Measurements from ENCODE around the gene SFPQ.
"Not testable (repeated sequence)": the region's sequence is repeated elsewhere in the genome, so short reads cannot be mapped to it uniquely, and the experiment has no call there.

Gene SFPQ

DNA sequence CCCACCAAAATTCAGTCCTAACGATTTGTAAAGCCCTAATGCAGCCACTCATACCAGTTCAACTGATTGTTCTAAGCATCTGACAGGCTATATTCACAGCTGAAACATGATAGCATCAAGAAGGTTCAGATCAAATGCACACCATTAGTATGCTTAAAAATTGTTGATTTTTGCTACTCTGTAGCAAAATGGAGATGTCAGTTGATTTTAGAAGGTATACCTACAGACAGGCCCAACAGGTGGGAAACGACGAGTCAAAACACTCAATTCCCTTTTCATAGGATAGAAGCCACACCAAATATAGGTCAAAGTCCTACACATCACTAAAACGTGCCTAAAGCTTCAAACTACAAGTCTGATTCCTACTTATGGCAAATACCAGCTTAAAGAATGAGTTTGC, 6.7 kb downstream of the SFPQ start:
- DNase-seq: no peak

DNA sequence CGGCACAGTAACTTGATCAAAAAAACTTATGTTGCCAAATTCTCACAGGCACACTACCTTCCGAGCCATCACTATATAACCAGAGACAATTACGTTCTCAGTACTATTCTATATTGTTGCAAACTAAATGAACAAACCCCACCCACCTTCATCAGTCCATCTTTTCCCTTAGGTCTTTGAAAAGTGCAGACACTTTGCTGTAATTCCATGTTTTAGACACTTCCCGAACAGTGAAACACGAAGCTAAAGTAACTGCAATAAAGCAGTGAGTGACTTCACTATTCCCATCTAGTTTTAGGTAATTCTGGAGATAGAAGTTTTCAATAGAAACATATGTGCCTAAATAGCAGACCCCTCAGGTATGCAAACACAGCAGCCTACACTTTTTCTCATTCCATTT, 7.7 kb downstream of the SFPQ start:
- no peak for DNase-seq

DNA sequence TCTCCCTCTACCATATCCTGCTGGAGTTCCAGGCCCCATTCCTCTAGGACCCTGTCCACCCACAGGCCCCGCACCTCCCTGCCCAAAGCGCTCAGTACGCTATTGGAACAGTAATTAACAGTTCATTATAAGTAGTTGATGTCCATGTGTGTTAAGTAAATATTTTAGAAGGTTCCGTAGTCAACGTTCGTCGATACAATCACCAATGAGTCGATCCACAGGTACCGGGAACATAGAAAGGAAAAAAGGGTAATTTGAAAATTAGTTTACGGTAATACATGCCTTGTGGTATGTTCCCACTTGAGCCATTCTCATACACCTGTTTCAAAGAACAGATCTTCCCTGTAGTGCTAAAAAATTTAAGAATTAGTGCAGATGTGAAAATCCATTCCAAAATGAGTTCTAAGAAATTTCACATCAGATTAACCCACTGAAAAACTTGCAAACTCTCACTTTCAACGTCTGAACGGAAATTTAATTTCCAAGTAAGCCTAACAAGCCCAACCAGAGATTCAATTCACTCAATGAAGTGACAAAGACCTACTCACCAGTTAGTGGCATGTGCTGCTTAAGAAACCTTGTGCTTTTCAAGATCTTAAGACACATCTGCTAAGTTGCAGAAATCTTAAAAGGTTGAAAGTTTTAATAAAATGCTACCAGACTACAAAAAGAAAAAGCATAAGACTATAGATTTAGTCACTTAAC, 8.3 kb downstream of the SFPQ start:
- DNase-seq: no peak

DNA sequence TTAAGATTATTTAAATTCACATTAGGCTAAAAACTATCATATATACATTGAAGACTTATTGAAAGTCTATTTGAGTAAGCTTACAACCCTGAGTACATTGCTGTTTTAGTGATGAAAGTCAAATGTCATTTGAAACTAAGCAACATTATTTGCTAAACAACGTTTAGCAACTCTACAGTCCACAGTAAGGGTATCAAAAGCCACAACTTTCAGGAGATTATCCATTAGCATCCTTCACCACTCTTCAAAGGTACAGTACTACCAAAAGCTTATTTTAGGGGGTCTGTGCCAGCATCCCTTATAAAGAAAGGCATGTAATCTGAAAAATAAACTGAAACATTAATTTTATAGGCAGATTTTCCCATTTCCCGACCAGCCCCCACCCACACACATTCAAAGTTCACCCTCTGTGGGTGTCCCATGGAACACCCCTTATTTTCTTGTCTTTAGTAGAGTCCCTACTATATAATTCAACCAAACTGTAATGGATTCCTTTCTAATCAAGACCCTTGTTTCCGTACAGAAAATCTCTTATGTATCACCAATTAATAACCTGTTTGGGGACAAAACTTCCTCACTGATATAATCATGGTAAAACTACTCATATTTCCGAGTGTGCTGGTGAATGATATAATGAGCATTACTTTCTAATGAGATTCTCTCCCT, 11.0 kb downstream of the SFPQ start:
- DNase-seq: no peak

DNA sequence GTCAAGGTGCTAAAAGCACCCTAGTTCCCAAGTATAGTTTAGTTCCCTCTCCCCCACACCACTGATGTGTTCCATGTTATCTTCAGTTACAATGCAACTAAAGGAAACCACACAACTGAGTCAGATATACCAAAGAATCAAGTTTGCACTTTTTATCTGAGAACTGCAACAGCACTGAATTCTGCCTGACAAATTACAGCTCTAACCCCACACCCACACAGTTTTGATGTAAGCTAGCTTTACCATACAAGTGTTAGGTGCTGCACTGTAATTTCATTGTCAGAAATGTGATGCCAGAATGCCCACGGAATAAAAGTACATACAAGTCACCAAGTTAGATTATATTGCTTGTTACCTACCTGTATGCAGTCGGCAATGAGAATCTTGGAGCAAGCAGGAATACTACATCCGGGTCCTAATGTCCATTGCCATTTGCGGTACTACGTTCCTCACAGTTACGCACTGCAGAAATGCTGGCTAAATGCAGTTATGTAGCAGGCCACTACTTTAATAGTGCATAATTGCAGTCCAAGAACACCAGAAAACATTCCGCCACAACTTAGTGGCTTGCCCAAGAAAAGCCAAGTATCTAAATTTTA, 12.1 kb downstream of the SFPQ start:
- DNase-seq: no peak

DNA sequence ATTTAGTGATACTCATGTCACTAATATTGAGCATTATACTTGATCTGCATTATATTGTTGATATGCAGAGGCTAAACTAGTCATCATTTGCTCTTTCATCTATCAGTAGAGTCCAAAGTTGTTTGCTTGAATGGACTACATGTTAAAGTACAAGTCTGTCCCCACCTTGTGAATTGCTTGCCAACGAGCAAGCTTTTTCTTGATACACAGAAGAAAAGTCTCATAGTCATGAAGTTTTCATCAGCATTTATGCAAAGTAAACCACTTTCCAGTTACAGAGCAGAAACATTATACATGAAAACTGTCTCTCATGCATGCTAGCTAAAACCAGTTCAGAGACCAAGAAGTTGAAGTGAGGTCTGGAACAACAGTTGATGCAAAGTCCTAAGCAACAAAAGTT, 13.0 kb downstream of the SFPQ start:
- no peak for DNase-seq

DNA sequence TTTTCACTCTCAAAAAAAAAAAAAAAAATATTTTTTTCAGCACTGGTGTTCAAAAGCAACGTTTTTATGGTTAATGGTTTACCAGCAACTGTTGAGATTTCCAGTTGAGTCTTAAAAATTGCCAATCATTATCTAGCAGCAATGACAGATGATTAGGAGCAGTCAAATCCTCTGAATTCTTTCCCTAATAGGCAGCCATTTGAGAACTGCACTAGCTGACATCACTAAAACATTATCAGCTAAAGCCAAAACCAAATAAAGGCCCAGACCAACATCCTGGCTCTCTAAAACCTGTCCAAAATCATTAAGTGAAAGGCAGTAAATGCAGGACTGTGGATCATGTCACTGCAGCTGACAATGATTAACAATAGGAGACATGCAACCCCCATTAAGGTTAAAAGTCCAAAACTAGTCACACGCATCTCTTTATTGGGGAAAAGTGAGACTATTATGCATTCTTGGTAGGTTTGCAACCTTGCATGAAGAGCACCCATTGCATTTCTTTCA, 14.0 kb downstream of the SFPQ start:
- no peak for DNase-seq

DNA sequence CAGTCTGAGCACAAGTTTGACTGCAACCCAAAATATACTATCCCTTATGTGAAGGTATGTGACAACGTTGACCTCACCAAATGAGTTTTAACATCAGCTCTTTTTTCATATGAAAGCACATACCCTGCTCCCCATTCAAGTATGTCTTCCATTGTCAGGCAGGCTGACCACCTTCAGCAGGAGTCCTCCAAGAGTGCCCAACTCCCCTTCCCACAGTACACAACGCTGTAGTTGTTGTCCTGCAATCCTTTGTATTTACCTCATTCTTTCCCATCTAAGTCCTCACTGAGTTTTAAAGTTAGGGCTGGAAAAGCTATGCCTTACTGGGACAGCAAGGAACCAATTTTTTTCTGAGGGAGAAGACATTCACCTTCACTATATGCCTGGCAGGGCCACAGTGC, 14.7 kb downstream of the SFPQ start:
- no peak for DNase-seq

DNA sequence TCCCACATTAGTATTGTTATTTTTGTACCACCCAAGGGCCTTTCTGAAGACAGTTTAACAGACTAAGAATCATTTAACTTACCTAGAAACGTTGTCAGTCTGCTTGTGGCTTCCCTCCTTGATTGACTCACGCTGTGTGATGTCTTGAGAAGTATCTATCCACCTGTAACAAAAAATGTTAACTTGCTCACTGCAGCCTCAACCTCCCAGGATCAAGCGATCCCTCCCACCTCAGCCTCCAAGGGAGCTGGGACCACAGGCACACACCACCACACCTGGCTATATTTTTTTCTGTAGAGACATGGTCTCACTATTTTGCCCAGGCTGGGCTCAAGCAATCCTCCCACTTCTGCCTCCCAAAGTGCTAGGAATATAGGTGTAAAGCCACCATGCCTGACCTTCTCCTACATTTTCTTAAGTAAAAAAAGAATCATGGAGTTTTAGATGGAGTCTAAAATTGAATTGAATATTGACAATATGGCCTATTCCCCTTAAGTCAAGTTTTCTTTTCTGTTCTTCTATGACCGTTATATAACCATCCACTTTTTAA, 15.6 kb downstream of the SFPQ start:
- DNase-seq: no peak

DNA sequence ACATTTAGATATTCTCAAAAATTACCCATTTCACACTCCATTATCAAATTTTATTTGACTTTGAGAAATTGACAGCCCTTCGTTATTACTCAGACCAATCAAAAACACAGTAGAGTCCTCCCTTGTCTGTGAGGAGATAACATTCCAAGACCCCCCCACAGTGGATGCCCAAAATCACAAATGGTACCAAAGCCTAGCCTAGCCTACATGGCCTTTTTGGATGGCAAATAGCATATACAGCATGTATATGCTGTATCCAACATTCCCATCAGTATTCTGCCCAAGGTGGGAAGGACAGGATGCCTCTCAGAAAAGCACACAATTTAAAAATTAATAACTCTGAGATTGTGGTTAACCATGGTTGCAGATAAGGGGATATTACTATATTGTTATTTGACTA, 17.3 kb downstream of the SFPQ start:
- DNase-seq: no peak

DNA sequence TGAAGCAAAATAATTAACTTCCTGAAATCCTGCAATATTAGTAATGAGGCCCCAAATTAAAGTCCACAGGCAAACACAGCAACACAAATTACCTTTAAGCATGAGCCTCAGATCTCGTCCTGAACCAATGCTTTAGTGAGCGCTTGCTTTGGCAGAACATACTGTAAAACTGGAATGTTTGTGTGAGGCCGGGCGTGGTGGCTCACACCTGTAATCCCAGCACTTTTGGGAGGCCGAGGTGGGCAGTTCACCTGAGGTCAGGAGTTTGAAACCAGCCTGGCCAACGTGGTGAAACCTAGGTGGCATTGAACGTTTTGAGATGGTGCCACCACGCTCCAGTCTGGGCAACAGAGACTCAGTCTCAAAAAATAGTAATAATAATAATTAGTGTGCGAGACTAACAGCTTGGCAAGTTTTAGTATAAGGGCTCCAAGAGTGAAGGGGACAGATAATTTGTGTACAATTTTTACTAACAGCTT, 17.8 kb downstream of the SFPQ start:
- no peak for DNase-seq

DNA sequence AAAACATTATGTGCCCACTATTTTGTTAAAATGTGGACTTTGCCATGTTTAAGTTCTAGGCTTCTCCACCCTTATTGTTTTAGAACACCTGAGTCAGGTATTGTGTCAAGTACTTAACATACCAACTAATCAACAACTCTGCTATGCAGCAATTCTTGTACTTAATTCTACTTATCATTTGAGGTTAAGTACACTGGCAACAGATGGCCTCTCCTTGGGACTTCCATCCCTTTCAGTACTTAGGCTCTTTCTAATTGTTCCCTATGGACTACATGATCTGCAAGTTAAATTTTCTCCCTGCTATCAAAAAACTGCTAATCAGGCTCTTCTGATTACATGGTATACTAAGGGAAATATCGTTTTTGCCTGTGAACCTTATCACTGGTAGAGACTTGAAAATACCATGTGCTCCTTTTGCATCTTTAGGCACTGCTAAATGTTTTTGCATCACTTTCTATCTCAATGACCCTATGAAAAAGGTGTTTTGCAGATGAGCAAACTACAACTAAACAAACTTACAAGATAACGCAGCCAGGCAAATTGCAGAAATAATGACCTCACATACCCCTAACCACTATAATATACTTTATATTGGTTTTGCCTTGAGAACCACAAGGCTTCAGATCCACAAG, 18.9 kb downstream of the SFPQ start:
- peak; percentile 82 to 84 for DNase-seq

DNA sequence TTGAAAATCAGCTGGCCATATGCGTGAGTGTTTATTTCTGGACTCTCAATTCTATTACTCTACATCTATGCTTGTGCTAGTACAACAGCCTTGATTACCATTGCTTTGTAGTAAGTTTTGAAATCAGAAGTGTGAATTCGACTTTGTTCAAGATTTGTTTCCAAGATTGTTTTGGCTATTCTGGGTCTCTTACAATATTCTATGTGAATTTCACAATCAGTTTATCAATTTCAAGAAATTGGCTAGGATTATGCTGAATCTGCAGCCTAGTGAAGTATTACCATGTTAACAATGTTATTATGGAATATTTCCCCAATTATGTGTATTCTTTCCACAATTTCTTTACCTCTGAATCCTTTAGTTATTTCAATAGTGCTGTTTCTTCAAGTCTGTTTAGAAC, 19.5 kb downstream of the SFPQ start:
- DNase-seq: no peak

DNA sequence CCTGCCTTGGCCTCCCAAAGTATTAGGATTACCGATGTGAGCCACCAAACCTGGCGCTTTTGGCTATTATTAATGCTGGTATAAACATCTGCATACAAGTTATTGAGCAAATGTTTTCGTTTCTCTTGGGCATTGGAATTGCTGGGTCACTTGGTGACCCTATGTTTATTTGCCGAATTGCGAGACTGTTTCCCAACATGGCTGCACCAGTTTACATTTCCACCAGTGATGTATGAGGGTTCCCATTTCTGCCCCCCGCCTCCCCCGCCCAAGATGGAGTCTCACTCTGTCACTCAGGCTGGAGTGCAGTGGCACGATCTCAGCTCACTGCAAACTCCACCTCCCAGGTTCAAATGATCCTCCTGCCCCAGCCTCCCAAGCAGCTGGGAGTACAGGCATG, 20.9 kb downstream of the SFPQ start:
- DNase-seq: no peak

DNA sequence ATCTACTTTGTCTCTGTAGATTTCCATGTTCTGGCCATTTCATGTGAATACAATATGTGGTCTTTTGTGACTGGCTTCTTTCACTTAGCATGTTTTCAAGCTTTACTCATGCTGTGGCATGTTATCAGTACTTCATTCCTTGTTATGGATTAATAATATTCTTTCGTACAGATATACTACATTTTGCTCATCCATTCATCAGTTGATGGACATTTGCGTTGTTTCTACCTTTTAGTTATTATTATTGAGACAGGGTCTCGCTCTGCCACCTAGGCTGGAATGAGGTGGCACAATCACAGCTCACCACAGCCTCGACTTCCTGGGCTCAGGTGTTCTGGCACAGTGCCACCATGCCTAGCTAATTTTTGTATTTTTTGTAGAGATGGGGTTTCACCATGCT, 21.4 kb downstream of the SFPQ start:
- DNase-seq: no peak

DNA sequence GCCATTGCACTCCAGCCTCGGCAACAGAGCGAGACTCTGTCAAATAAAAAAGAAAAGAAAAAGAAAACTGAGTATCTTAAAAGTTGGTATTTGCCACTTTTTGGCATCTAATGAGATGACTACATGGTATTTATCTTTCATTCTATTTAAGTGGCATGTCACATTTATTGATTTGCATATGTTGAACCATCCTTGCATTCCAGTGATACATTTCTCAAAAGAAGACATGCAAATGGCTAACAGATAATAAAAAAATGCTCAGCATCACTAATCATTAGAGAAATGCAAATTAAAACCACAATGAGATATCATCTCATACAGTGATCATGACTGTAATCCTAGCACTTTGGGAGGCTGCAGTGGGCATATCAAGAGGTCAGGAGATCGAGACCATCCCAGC, 28.1 kb downstream of the SFPQ start:
- DNase-seq: no peak

DNA sequence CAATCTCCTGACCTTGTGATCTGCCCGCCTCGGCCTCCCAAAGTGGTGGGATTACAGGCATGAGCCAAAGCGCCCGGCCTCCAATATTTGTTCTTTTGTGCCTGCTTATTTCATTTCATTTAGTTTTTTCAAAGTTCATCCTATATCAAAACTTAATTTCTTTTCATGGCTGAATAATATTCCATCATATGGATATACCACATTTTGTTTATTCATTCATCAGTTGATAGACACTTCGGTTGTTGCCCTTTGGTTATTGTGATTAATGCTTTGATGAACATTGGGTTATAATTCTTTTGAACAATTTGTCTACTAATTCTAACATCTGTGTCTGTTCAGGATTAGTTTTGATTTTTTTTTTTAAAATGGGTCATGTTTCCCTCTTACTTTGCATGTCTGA, 41.7 kb downstream of the SFPQ start:
- DNase-seq: no peak

DNA sequence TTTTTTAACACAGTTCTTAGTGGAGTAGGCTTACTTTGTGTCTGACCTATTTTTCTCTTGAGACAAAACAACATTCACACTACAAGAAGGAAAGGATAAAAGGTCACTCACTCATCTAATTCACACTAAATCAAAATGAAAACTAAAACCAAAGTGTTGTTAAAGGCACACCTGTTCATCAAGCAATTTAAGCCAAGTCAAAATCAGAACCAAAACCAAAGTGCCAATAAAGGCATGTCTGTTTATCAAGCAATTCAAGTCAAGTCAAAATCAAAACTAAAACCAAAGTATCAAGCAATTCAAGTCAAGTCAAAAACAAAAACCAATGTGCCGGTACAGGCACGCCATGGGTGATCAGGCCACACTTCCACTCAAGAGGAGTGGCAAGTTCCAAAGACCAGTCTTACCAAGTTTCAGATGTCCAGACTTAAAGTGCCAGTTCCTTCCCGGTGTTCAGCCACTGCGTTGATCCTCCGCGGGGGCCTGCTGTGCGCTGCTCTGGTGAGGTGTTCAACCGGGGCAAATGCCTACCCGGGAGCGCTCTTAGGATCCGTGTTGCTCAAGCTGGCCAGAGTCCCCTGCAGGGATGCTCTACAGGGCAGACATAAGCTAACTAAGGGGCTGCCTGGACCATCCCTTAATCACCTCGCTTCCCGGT, 46.9 kb downstream of the SFPQ start:
- DNase-seq: not testable (repeated sequence)

DNA sequence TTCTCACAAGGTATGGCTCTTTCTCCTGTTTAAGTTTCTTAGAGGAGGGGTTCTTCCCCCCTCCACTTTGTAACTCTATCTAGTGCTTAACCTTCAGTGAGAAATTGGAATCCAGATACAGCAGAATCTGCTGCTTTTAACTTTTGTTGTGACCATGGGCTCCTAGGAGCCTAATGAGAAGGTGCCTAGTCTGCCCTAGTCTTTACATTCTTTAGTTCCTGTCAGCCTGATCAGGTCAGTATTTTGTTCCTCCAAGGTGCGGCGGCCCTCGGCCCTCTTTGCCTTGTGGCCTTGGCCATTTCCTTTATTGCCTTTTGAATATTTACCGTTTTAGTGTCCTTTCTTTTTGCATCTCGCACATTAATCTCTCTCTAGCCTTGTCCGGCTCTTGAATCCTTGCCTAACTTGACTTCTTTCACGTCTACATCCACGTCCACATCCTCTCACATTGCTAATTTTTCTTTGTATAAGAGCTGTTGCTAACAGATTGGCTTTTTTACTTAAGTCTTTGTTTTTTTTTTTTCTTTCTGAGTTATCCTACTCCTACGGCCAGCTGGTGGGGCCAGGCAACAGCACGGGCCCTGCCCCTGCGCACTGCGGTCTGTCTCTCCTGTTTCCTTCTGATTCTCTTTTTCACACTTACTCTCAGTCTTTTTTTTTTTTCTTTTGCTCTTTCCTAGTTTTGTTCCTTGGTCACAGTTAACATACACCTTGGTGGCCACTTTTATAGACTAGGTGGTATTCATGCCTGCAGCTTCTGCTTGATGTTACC, 49.0 kb downstream of the SFPQ start:
- DNase-seq: no peak

DNA sequence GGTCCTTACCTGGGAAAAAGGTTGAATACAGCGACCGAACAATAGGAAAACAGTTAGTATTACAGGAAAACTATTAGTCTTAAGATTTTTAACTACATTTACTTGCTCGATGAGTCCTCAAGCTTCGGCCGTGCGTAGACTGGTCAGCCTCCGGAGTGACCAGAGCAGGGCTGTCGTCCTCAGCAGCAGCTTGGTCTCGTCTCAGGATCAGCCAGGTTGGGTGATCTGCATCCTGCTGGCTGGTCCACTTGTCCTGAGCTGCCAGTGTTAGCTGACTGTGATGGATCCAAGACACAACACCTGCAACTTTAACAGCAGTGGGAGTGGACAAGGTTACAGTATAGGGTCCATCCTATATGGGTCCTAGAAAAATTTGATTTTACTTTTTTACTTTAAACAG, 50.2 kb downstream of the SFPQ start:
- not testable (repeated sequence) for DNase-seq

DNA sequence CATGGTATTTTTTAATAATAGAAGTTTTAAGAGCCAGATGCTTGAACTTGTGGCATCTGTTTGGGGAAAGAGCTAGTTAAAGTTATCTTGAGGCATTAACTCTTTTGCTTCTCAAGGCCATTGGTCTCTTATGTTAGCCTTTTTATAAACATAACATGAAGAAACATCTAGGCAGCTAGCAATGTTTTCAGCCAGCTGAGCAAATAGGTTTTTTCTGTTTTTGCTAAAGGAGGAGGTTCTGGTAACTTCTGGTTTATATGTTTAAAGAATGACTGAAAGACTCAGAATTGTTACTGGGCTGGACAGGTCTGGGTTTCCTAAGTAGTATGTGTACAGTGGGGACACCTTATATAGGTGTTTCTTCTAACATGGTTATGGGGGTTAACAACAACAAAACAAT, 50.7 kb downstream of the SFPQ start:
- DNase-seq: not testable (repeated sequence)

DNA sequence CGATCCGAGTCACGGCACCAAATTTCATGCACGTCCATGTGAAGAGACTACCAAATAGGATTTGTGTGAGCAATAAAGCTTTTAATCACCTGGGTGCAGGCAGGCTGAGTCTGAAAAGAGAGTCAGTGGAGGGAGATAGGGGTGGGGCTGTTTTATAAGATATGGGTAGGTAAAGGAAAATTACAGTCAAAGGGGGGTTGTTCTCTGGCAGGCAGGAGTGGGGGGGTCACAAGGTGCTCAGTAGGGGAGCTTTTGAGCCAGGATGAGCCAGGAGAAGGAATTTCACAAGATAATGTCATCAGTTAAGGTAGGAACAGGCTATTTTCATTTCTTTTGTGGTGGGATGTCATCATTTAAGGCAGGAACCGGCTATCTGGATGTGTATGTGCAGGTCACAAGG, 55.4 kb downstream of the SFPQ start:
- DNase-seq: not testable (repeated sequence)

All from NCI-H524 (cell line).